Stimulated activated CD8-positive, alpha-beta memory T cell treated with anti-CD3 and anti-CD28 coated beads, Interleukin-2, amount 100 ng/mL, for 48 hours (primary cell): ENCODE data around the gene ATP23.
A peak's percentile ranks its signal among the peaks of the same experiment; 100 is the strongest.

Experiments
- DNase-seq, 2 donors: peaks; one replicate each; pipeline ENCODE4 v3.0.0-alpha.2; 2020; ENCODE audit warnings: low read depth in 2 of 2

Gene ATP23

DNA sequence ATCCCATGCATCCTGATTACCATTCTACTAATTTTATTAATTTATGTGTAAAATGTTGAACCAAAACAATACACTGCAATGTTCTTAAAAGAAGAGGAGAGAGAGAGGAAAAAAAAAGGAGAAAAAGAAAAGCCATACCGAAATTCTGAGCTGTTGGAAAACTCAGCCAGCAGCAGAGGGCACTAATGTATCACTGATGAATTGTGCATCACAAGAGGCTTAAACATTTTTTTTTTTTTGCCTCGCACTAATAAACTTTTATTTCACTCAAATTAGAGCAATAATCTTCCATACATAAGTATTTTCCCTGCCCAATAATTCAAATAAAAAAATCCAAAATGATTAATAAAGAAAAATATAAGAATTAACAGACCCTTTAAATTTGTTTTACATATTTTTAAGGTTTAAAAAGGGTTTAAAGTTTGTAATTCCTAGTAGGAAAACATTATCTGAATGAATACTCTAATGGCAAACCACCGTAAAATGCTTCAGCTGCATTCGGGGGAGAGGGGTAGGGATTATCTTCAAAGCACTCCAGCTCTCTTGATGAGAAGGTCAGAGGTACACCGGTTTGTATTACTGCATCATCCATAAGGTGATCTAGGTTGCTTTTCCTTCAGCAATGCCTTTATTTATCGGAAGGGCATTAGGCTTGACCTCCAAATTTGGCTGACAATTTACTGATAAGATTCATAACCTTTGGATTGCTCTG lies 41.9 kb downstream of the ATP23 start:
- DNase-seq: peak in 1 of 2 donors; percentile 7

DNA sequence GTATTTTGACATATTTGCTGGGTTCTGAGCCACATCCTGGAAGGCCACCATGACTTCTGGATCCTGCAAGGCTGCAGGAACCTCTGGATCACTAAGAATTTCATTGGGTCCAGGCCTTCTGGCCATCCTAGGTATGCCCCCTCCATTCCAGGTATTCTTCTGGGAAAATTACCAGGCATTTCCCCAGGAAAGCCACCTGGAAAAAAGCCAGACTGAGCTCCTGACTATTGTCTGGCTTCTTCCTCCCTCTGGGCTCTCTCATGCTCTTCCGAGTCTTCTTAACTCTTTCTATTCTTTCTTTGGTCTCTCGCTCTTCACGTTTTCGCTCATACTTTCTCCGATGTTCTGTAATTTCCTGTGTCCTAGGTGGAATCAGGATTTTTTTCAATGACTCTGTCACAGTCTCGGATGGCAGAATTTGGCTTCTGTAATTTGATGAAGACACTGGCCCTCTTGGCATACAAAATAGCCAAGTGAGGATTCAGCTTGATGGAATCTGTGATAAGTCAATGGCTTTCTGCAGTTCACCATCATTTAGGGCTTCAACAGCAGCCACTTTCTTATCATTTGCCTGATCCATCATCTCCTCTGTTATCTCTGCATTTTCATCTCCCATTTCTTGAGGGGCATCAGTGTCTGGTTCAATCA lies 42.6 kb downstream of the ATP23 start:
- no peak for DNase-seq

DNA sequence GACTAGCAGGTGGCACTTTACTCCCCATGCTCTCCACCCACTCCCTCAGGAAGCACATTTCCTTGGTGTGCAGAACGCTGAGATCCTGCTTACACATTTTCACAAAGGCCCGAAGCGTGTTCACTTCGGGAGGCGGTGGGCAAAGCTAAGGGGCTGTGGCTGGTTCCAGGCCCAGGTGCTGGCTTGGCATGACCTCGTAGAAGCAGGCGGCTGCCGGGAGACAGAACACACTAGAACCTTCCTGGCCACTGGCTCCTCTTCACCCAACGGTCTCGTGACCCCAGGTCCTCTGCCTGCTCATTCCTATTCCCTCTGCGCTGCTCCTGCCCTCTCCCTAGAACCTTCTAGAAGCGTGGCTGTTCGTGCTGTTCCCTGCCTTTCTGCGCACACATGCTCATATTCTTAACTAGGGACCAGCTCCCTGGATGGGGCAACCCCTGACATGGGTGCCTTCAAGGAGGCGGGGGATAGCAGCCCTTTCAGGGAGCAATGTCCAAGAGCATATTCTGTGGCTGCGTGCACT lies 43.3 kb downstream of the ATP23 start:
- DNase-seq: no peak

DNA sequence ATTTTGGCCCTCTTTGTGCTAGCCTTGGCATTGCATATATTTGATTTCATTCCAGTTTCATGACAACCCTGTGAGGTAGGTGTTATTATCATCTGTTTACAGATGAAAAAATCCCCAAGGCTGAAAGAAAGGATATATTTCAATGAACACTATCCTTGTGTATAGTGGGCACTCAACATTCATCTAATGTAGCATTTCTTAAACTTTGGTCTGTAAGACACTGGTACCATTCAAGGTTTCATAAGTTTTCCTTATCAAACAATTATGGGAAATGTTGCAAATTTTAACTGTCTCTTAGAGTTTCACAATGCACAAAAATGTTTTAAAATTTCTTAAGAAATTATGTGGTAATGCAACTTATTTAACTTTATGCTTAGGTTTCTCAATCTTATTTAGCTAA lies 44.3 kb downstream of the ATP23 start:
- no peak for DNase-seq

DNA sequence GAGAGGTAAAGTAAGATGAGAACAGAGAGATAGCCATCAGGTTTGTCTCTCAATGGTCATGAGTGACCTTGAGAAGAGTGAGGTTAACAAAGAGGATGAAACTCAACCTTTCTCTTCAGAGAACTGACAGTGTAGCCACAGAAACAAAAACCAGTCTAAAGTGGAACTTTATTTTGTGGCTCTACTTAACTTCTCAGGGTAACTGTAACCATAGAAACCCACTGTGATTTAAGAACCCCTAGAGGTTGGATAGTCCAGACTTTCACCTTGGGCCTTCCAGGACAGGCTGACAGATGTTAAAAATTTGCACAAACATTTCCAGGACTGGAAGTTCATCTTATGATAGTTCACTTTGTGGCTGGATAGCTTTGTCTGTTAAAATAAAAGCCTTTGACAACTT lies 48.5 kb downstream of the ATP23 start:
- no peak for DNase-seq

DNA sequence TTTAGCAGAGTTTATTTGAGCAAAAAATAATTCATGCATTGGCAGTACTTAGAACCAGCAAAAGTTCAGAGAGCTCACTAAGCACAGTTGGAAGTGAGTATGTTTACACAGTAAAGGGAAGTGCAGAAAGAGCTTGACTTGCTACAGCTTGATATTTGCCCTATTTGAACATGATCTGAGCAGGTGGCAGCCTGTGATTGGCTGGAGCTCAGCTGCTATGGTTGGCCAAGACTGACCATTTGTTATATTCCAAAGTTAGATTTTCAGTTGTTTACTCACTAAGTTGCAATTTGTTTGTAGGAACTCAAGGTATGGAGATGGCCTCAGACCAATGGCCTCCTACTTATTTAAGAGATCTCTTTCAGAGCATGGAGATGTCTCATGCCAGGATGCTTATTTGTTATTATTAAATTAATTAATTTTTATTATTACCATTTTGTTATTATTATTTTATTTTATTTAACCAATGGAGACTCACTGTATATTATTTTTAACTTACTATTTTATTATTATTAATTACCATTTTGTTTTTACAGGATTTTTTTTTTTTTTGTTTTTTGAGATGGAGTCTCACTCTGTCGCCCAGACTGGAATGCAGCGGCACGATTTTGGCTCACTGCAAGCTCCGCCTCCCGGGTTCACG lies 49.0 kb downstream of the ATP23 start:
- DNase-seq: no peak

DNA sequence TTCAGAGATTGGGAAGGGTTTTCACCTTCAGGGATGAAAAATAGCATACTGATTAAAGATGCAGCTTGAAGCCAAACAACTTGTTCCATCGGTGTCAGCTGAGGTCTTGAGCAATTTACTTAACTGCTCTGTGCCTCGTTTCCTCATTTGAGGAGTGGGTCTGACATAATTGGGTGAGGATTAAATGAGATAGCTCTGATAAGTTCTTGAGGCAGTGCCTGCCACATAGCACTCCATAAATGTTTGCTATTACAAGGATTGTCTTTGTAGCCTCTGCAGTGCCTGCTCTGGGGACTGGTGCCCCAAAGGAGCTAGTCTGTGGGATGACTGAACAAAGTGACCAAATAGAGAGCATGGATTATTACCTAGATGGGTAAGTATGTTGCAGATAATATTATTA lies 50.6 kb downstream of the ATP23 start:
- DNase-seq: no peak

DNA sequence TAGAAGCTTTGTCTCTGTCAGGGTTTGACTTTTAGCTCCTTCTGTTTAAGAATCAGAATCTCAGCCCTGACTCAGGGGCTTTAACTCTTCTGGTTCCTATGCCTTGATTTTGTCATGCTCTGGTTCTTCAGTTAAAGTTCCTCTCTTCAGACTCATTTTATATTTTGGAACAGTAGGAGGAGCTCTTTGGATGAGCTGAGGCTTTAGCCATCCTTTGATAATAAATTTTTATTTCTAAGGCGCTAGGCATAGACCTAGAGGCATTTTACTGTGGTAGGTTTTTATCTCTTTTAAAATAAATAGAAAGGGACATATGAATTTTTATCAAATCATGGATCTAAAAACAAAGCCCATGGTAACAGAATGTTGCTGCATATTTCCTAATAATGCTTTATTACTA lies 51.7 kb downstream of the ATP23 start:
- DNase-seq: no peak

DNA sequence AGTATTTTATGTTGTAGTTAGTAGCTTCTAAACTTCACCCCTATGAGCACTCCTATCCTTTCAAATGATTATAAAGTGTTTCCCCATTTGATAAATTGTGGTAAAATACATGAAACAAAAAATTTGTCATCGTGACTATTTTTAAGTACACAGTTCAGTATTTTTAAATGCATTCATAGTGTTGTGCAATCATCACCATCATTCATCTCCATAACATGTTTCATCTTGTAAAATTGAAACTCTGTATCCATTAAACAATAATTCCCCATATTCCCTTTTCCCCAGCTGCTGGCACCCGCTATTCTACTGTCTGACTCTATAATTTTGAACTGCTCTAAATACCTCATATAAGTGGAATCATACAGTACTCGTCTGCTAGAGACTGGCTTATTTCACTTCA lies 52.5 kb downstream of the ATP23 start:
- no peak for DNase-seq

DNA sequence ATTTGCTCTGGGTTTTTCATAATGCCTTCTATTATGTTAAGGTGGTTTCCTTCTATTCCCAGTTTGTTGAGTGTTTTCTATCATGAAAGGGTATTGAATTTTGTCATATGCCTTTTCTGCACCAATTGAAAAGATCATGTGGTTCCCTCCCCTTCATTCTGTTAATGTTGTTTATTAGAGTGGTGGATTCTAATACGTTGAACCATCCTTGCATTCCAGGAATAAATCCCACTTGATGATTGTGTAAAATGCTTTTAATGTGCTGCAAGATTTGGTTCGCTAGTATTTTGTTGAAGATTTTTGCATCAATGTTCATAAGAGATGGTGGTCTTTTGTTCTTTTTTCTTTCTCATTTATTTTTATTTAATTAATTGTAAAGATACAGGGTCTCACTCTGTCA lies 55.2 kb downstream of the ATP23 start:
- DNase-seq: no peak

DNA sequence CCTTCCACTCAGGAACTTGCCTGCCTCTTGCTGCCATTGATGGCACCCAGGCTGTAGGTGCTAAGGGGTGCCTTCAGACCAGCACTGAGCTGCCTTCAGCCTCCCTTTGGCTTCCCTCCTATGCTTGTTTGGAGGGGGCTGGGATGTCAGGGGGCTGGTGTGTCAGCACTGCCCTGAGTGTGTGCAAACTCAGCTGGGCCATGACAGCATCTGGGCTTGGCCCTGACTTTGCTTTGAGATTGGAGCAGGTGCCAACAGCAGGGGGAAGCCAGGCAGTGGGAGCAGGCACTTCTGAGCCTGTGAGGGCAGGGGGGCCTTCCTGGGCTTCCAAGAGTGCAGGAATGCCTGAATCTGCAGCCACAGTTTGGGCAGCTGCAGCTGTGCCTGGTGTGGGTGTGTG lies 56.9 kb downstream of the ATP23 start:
- DNase-seq: no peak

DNA sequence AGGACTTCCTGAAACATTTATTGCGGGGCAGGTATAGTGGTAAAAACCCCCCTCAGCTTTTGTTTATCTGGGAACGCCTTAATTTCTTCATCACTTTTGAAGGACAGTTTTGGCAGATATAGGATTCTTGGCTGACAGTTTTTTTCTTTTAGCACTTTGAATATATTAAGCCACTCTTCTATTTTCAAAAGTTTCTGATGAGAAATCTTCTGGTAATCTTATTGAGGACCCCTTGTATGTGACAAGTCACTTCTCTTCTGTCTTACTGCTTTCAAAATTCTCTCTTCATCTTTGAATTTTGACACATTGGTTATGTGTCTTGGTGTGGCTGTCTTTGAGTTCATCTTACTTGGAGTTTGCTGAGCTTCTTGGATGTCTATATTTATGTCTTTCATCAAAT lies 59.1 kb downstream of the ATP23 start:
- no peak for DNase-seq

DNA sequence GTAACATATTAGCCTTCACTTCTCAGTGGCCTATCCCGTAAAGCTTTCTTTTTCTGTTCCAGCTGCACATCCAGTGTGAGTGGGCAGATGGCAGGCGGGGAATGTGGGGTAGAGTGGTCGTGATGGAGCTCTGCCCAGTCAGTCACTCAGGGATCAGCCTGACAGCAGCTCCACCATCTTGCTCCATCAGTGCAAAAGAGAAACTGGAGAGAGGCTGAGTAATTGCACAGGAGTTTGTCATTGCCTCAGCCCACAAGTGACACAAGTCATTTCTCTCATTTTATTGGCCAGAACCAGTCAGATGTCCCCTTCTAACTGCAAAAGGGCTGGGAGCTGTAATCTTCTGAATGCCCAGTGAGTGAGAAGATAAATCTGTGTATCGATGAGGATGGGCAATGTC lies 66.5 kb downstream of the ATP23 start:
- DNase-seq: no peak

DNA sequence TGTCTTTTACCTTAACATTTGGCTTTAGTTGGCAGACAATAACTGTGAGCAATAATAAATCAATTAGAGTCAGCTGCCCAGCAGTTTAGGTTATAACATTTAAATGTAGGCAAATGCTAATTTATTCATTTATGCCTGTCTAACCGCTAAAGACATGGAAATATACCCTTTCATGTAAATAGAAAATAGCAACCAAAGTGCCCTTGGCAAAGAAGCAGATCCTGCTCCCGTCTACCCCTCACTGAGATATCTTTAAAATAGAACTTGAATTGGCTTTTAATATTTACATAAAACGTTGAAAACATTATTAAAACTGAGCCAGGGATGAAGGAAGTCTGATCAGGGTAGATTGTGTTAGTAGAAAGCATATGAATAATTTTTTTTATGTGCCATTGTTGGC lies 67.3 kb downstream of the ATP23 start:
- no peak for DNase-seq
